ENCODE results near the gene WDR45B. TPM values are rescaled to one million over a fixed set of nuclear protein-coding genes. Genes with fewer than 3 reads are reported as not detected.

The WDR45B gene
- polyA plus RNA-seq (2012; rRNA removed), result 171 and 191 TPM in 2 replicates
- 142 and 159 TPM in 2 replicates for polyA plus RNA-seq (2012; cell fraction: cytosol; rRNA removed)
- polyA plus RNA-seq (2012; cell fraction: nucleus; rRNA removed), result 164 and 253 TPM in 2 replicates

GRCh38 chr17:82648165-82648668 is at the start of gene WDR45B:
Gene WDR45B, minus strand, starts transcription at chr17:82648444. Its CDS starts 104 bp downstream, at chr17:82648340.
- WGBS (ENCODE audit: low lambda C conversion rate), result 2% methylated on average over 47 of the region's 67 CpGs
- CTCF ChIA-PET, result interaction anchor here (0.6 kb wide), 1 partner anchor 66 kb away, joined by 4 read pairs; no protein-coding TSS in a partner anchor
- POLR2A ChIA-PET, result no interaction called here
- Histone ChIP-seq H3F3A (replicated peaks; ENCODE audit: insufficient read depth) (peaks cover 14% of the 10 kb centered on the region), H3K9me2 (no peaks in the 10 kb centered on the region), H2AFZ (ENCODE audit: low read depth) (peak within 1 kb of the TSS; percentile 66; the same call in 1 of the 2 replicates), H3K4me3 (ENCODE audit: low read depth in 2 of 2, low read length in 1 of 2) (peak within 1 kb of the TSS; percentile 83 to 97), H3K27me3 (ENCODE audit: insufficient read depth) (no peaks in the 10 kb centered on the region), H3K36me3 (replicated peaks in 1 of 2; ENCODE audit: control insufficient read depth in 1 of 2, insufficient read depth in 2 of 2, low read length in 1 of 2) (peaks cover 13 to 20% of the 10 kb centered on the region in 2 experiments), H3K27ac (ENCODE audit: low read depth in 2 of 2, low read length in 1 of 2) (peak within 1 kb of the TSS; percentile 90 to 96), H3K9ac (peak within 1 kb of the TSS; percentile 97), H3K79me2 (ENCODE audit: insufficient read depth) (peaks cover 50% of the 10 kb centered on the region), H4K20me1 (ENCODE audit: insufficient read depth) (peaks cover 45% of the 10 kb centered on the region), H3K9me3 (no peaks in the 10 kb centered on the region), H3K4me2 (peak within 1 kb of the TSS; percentile 95), H3K4me1 (ENCODE audit: control insufficient read depth in 1 of 2, insufficient read depth in 2 of 2, low read depth in 1 of 2, low read length in 1 of 2) (peaks cover 10 to 12% of the 10 kb centered on the region in 2 experiments; a peak in 3 of 4 replicates)
- peak; percentile 100 for DNase-seq
- TF ChIP-seq CTCF (IDR thresholded peaks at IDR 0.05) (no peak), REST (IDR thresholded peaks at IDR 0.05; ENCODE audit: low read depth, low read length) (0 out of 2 replicates have a peak, but pooled peaks have one; percentile 24), GABPA (IDR thresholded peaks at IDR 0.05; ENCODE audit: low read depth) (peak; percentile 77), USF2 (IDR thresholded peaks at IDR 0.05; ENCODE audit: borderline replicate concordance, low read depth, low read length) (0 out of 2 replicates have a peak, but pooled peaks have one; percentile 16), TAF1 (IDR thresholded peaks at IDR 0.05; ENCODE audit: borderline replicate concordance, low read depth, low read length) (peak; percentile 87; the same call in 1 of the 2 replicates), USF1 (IDR thresholded peaks at IDR 0.05; ENCODE audit: borderline replicate concordance, low read depth) (no peak; the same call in 1 of the 2 replicates), RFX5 (IDR thresholded peaks at IDR 0.05; ENCODE audit: low read length) (no peak), MXI1 (IDR thresholded peaks at IDR 0.05; ENCODE audit: low read depth, low read length) (peak; percentile 87), IRF3 (IDR thresholded peaks at IDR 0.05; ENCODE audit: low read depth, low read length) (no peak), TCF12 (IDR thresholded peaks at IDR 0.05) (no peak), ELF1 (IDR thresholded peaks at IDR 0.05) (peak; percentile 84), EZH2phosphoT487 (IDR thresholded peaks at IDR 0.05; ENCODE audit: borderline replicate concordance, low read depth) (no peak), GATA2 (CRISPR knock-in tag; IDR thresholded peaks at IDR 0.05) (no peak), NRF1 (IDR thresholded peaks at IDR 0.05; ENCODE audit: low read depth, low read length) (peak; percentile 60), SIN3A (IDR thresholded peaks at IDR 0.05; ENCODE audit: borderline replicate concordance, low read depth, low read length) (peak; percentile 77), ZBTB33 (IDR thresholded peaks at IDR 0.05; ENCODE audit: borderline replicate concordance, low read depth) (no peak), FOSL2 (IDR thresholded peaks at IDR 0.05; ENCODE audit: borderline replicate concordance, low read depth) (no peak), RCOR1 (IDR thresholded peaks at IDR 0.05; ENCODE audit: low read length) (0 out of 2 replicates have a peak, but pooled peaks have one; percentile 8), JUND (IDR thresholded peaks at IDR 0.05) (no peak), NFIC (IDR thresholded peaks at IDR 0.05; ENCODE audit: borderline replicate concordance) (no peak), POLR2AphosphoS5 (IDR thresholded peaks at IDR 0.05; ENCODE audit: low read depth, low read length) (peak; percentile 97), MAX (IDR thresholded peaks at IDR 0.05; ENCODE audit: low read depth) (peak; percentile 60; the same call in 1 of the 2 replicates)

All from SK-N-SH (cell line).